ENCODE results near the gene ARPC1A.
A peak's percentile ranks its signal among the peaks of the same experiment; 100 is the strongest.

ARPC1A gene

DNA sequence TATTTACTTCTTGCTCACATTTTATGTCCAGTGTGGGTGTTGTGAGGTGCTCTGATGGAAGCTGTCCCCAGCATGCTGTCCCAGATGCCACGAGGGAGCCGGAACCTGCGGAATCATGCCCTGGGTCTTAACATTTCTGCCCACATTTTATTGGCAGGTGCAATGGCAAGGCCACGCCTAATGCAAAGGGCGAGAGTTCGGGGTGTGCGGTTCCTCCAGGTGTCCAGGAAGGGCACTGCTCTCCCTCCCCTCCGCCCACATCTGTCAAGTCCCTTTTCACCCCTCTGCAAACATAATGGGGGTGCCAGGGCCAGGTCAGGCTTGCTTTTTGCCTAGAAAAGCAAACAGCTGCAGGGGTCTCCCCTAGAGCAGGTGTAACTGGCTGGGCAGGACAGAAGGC lies 66.3 kb downstream of the ARPC1A start:
- DNase-seq, result no peak

DNA sequence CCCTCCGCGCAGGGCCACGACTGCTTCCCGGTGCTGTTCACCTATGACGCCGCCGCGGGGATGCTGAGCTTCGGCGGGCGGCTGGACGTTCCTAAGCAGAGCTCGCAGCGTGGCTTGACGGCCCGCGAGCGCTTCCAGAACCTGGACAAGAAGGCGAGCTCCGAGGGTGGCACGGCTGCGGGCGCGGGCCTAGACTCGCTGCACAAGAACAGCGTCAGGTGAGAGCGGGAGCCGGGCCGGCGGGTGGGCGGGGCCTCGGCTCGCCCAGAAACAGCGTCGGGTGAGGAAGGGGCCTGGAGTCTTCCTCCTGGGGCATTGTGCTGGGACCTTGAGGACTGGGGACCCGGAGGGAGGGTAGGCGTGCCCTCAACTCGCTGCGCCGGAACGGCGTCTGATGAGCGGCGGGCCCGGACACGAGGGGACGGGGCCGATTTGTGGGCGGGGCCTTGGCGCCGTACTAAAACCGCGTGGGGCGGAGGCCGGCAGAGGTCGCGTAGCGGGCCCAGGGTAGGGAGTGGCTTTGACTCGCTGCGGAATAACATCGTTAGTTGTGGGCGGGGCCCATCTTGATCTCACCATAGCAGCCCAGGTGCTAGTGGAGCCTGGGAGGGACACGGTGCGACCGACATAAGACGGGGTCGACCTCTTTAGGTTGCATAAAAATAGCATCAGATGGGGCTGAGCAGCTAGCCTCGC lies 67.1 kb downstream of the ARPC1A start:
- no peak for DNase-seq

DNA sequence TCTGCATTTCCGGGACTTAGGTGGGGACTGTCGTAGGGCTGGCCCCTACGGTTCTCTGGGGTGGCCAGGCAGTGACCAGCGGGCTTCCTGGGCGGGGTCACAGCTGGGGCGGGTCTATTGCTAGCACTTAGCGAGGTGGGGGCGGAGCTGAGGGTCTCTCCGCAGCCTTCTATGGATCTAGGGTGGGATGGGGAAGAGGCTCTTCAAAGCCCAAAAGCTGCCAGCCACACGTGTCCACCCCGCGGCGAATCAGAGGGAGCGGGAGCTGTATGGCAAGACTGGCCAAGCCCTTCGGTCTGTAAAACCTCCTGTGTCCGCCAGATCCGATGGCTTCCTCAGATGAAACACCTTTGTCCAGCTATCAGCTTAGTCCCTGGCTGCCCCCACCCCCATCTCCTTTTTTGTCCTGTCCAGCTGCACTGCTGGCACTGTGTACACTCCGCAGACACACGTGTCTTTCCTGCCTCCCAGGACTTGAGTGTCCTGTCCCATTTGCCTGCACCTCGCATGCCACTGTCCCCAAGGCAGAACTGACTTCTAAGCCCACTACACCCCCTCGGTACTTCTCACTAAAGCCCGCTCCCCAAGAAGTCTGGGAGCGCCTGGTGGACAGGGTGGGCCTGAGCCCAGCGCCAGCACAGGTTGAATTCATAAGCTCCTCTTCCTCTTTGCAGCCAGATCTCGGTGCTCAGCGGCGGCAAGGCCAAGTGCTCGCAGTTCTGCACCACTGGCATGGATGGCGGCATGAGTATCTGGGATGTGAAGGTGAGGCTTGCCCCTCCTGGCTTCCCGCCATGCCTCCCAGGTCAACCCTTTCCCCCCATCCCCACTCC lies 67.9 kb downstream of the ARPC1A start:
- no peak for DNase-seq

DNA sequence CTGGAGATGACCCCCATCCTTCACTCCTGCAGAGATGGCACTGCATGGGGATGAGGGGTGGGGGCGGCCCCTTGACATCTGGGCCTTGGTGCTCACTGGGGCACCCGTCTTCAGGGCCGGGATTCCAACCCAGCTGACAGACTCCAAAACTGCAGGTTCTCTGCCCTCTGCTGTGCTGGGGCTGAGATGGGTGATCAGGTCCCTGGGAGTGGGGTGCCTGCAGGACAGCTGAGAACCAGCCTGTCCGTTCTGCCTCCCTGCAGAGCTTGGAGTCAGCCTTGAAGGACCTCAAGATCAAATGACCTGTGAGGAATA lies 68.4 kb downstream of the ARPC1A start:
- DNase-seq, result no peak

DNA sequence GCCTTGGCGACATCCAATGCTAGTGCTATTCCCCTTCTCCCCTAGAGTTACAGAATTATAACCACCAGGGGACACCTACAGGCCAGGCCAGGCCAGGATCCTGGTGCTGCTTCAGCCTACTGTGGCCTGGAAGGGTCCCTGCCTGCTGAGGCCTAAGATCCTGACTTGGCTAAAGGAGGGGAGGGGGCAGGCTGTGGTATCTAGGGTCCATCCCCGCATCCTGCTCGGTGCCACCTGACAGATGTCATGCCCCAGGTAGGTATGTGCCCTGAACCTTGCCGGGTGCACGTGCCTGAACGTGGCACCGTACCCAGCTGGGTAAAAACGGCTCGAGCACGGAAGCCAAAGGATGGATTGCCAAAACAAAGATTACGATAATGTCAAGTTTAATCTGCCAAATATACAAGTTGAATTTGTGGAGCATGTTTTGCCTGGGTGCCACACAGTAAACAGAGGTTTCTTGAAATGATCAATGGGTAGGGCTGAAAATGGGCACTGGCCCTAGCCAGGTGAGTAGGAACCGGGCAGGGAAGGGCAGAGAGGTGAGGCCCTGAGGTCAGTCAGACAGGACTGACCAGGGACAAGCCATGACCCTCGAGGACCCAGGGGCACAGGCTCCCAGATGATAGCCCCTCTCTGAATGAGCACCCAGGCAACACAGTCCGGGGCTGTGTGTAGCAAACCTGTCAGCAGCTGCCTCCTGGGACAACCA lies 70.1 kb downstream of the ARPC1A start:
- DNase-seq, result no peak

DNA sequence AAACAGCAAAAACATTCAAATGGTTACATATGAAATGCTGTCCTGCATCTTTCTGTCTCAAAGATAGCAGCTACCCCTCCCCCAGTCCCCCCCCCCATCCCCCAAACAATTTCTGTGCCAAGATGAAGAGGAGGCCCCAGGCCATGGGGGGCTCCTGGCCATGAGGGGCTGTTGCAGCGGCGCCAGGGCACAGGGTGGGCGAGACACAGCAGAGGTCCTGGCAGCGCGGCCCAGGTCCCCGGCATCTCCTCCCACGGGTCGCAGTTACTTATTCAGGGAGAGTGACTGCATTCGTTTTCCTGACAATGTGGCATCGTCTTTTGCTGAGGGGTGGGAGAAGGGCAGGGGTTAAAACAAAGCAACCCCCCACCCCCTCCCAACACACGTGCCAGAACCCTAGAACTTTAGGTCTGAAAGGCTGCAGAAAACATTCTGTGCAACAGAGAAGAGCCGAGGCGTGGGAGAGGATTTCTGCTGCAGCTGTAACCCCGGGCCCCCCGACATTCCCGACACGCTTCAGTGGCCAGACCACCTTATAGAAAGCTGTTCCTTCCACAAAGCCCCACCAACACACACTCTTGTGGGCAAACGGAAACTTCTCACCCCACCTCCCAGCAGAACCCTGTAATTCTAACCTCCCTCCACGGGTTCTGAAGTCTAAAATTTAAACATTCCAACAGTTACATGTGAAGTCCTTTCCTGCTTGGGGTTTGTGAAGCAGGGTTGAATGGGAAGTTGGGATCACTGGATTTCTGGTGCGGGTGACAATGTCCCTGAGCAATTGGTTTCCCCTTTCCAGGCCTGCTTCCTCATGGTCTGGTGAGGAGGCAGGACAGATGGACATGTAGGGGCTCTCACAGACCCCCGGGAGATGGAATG lies 71.0 kb downstream of the ARPC1A start:
- DNase-seq, result no peak

DNA sequence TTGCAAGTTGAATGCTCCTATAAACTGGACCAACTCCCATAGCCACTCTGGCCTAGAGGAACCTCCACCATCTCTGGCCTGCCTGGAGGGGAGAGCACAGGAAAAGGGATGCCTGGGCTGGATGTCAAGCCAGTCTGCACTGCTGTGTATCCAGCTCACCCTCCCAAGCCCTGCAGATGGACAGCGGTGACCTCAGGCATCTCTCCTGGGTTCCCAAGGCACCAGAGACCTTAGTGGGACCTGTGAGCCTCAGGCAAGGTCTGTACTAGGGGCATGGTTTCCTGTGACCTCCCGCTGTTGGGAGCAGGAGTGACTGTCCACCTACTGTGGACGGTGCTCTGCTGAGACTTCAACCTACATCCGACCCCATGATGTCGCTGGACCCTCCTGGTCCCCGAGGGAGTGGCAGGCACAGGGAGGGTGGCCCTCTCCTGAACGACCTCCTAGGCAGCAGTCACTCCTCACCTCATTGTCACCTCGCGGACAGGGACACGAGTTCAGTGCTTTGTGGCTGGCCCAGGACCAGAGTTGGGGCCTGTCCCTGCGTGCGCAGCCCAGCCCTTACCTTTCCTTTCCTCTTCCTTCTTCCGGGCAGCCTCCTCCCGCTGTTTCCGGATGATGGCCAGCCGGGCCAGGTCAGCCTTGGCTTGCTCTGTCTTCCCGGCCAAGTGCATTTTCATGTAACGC lies 71.7 kb downstream of the ARPC1A start:
- DNase-seq, result no peak

DNA sequence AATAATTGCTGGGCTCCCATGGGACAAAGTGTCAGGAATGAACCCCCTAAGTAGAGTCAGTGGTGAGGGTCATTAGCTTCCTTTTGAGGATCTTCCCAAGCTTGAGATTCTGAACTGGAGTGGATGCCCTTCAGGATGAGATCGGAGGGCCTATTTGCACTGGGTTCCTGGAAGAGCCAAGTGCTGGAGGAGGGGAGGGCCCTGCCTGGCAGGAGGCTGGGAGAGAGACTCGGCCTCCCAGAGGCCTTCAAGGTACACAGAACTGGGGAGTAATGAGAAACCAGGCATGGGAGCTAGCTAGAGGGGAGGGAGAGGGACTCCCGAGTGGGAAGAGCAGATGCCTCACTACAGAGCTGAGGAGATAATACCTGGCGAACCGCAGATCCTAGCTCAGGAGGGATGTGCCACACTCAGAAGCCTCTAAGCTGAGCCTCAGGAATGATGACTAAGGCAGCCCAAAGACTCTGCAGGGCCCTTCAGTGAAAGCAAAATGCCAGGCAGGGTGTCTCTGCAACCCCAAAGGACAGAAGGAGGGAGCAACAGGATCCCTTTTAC lies 73.3 kb downstream of the ARPC1A start:
- no peak for DNase-seq

DNA sequence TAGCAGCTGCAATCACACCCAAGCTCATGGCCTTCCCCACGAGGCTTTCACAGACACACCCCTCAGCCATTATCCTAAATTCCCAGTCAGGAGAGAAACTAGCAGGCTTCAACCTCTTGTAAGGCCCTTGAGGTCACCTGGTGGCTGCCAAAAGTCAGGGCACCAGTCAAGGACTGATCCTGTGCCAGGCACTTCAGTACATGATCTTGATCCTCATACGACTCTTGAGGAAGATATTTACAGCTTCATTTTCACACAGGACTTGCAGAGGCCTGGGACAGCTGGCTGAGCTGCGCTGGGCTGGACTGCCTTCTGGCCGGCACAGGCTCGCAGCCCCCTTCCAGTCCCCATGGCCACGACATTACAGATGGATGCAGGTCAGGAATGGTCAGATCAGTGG lies 73.9 kb downstream of the ARPC1A start:
- no peak for DNase-seq

DNA sequence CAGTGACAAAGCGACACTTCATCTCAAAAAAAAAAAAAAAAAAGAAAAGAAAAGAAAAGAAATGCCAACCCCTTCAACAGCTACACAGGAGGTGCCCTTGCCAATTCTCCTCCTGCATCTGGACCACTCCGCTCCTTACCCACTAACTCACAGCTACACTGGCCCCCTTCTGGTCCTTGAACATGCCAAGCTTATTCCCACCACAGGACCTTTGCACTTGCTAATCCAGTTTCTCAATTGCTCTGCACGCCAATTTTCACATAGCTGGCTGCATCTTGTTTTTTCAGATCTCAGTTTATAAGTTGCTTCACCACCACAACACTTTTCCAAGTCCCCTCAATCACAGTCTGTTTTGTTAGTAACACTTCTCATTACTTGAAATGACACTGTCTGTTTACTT lies 77.2 kb downstream of the ARPC1A start:
- DNase-seq, result no peak

DNA sequence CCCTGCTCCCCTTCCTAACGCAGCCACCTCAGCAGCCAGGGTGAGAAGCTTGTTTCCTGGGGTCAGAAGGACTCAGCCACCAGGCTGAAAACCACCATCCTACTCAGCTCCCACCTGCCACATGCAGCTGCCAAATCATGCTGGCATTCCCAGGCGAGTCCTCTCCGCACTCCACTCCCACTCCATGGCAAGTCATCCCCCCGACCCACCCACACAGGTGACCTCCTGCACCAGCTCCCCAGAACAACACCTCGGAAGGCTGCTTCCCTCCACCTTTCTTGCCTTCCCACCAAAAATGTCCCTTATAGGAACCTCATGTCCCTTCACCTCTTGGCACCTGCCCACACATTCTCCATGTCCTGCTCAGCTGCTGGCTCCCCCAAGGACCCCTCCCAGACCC lies 78.1 kb downstream of the ARPC1A start:
- DNase-seq, result no peak

DNA sequence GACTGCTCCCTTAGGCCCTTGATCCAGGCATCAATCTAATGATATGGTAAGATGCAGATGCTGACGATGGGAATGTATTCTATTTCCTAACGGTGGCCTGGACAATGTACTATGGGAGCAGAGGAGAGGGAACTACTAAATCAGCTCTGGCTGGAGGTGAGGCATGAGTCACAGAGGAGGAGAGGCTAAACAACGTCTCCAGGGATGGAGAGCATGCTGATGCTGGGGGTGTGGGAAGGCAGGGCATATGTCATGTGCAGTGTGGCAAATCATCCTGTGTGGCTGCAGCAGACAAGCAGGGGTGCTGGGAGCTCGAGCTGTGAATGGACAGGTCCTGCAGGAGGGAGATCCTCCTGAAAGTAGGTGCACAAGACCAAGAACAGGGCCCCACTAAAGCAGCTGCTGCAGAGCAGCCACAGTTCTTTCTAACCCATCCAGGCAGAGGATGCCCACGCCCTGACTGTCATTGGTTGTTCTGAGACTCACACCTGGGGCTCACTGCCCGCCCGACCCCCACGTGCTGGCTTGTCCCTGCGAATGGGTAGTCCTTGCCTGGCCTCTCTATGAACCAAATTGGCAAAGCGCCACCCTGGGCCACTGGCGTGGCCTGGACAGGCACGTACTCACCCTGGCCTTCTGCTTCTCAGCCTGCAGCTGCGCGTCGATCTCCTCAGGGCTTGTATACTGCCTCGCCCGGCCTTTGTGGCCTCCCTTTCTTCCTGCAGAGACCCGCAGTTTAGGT lies 78.7 kb downstream of the ARPC1A start:
- no peak for DNase-seq

DNA sequence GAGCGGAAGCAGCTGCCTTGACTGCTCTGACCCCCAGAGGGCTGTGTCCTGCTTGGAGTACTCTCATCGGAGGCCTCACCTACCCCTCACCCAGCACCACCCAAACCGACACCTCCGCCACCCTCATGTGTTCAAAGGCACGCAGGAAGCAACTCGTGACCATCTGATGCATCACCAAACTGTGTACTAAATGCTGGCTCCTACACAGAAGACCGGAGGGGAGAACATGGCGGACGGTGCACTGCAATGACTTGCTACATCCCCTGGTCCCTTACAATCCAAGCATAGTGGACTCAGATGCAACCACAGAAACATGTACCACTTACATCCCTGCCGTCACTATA lies 79.3 kb downstream of the ARPC1A start:
- DNase-seq, result no peak

DNA sequence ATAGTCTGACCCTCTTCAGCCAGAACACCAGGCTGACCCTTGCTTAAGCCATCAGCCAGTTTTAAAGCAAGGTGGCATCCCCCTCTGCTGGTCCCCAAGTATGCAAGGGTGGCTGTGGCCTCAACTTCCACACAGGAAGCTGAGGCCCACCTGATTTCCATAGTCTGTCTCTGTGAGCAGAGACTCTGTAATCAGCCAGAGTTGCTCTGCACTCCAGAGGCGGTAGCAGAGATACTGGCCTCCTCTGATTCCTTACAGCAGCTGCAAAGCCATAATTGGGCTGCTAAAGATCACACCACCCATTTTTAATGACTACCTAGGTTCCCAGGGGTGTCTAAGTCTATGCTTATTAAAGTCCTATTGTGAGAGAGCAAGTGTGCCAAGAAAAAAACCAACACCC lies 80.9 kb downstream of the ARPC1A start:
- no peak for DNase-seq

DNA sequence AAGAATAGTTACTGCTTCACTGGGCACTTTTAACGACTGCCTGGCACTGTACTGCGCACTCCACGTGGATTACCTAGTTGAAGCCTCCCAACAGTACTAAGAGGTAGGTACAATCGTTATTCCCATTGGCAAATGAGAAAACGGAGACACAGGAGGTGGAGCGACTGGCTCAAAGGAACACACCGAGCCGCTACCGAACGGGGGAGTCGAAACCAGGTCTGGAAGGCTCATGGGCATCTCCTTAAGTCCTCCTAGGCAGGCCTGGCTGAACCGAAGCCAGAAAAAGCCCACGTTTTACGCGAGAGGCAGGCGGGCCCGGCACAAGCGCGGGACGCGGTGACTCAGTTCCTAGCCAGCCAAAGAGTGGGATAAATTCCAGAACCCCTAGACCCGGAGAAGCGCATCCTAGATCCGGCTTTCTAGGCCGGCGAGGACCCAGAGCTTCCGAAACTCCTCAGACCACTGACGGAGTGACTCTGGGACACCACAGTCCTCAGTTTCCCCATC lies 82.2 kb downstream of the ARPC1A start:
- no peak for DNase-seq

DNA sequence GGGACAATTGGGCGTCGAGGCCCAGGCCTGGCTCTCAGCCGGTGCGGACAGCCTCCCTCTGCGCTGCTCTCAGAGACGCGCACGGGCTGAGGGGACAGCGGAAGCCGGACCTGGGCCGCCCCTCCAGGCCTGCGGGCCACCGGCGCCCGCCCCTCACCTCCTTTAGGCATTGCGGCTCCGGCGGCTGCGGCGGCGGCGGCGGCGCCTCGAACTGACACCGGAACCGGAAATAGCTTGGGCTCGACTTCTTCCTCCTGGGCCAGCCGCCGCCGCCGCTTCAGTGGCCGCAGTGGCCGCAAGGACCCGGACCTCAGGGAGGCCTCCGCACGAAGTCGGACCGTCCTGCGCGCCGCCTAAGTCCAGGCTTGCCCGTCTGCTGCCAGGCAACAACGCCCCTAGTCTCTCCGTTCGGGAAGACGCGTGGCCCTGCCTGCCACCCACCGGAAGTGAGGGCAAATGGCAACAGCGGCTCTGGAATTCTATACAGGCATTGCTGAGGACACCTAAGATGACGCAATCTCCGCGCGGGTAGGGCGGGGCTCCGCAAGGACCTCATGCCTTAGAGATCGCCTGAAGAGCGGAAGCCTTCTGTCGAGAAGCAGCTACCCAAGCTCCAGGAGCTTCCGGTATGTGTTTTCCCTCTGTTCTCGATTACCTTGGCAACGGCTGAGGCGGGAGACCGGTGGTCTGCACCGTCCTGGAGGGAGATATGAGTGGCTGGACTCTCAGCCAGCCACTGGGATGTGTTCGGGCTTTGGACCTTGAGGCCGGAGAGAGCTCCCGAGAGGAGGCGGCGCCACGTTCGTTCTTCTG lies 82.9 kb downstream of the ARPC1A start, which contains the start of the genes BUD31 and PDAP1:
Gene BUD31 (plus strand): TSS at position 591 of the 813 bp plus-strand sequence. CDS start 2,124 bp downstream, outside the sequence.
Gene PDAP1 (minus strand): TSS at position 219 of the 813 bp plus-strand sequence. CDS start 49 bp downstream, at position 170.
- peak; percentile 95 for DNase-seq

DNA sequence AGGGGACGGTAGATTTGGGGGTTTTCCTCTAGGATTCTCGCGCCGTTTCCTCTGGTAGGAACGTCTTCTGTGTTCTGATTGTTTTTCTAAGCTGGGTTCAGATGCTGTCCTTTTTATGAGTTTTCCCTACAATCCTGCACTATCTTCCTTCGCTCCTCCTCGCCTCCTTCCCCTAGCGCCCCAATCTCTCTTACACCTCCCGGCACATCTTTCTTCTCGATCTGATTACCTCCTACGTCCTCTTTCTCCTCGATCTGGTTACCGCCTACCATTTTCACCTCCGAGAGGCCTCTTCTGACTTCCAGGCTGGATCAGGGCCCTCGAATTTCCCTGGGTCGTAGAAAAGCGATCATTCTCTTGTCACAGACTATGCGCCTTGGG lies 83.5 kb downstream of the ARPC1A start:
- DNase-seq, result no peak

DNA sequence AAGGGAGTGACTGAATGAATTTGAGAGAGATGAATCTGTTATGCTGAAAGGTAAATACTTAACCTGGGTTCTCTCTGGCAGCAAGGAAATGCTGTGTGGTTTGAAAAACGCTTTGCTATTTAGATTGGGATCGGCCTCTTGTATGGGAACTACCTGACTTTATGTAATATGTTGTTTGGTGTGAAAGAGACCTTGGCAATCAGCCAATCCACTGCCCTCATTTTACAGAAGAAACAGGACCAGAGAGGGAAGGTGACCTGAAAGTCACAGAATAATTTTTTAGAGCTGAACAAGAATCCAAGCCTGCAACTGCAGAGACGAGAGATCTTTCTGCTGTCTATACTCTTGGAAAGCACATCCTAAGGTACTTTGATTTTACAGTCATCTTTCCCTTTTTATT lies 84.1 kb downstream of the ARPC1A start:
- DNase-seq, result no peak

DNA sequence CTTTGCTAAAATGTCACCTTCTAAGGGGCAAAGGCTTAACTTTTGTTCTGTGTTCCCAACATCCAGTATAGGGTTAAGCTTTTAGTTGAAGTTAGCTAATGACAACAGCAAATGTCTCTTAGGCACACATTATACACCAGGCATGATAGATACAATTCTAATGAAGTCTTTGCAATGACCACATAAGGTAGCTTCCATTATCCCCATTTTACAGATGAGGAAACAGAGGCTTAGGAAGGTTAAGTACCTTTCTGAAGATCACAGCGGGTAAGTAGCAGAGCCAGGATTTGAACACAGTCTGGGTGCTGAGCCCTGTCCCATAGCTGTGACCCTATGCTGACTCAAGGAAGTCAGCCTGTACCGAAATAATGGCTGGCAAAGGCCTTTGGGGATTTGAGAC lies 84.9 kb downstream of the ARPC1A start:
- DNase-seq, result no peak

DNA sequence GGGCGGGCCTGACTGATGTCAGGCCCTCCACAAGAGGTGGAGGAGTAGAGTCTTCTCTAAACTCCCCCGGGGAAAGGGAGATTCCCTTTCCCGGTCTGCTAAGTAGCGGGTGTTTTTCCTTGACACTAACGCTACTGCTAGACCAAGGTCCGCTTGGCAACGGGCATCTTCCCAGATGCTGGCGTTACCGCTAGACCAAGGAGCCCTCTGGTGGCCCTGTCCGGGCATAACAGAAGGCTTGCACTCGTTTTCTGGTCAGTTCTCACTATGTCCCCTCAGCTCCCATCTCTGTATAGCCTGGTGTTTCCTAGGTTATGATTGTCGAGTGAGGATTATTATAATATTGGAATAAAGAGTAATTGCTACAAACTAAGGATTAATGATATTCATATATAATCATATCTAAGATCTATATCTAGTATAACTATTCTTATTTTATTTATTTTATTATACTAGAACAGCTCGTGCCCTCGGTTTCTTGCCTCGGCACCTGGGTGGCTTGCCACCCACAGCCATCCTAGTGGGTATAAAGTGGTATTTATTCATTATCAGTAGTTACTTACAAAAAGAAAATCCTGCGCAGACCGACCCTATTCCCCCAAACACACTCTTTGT lies 89.9 kb downstream of the ARPC1A start:
- peak; percentile 40 for DNase-seq

Data from MV-4-11 (cell line).